Urothelium cell line (cell line): Measurements from ENCODE around the gene CREBZF.
A peak's percentile ranks its signal among the peaks of the same experiment; 100 is the strongest.
"Not testable (repeated sequence)": the region's sequence is repeated elsewhere in the genome, so short reads cannot be mapped to it uniquely, and the experiment has no call there.

Source experiments
- DNase-seq: peaks from one replicate; pipeline ENCODE4 v3.0.0; 2011; ENCODE audit warnings: low spot score, mixed read lengths
- FAIRE-seq: peaks from 2 replicates; lab custom pipeline; 2011; peaks lifted over from hg19 to GRCh38; lab: Jason Lieb, UNC

CREBZF gene

GRCh38 chr11:85672105-85672902 is 7.4 kb upstream of the CREBZF start:
- DNase-seq (no peak), FAIRE-seq (no peak)

GRCh38 chr11:85670949-85671663 is 6.2 kb upstream of the CREBZF start:
- FAIRE-seq, DNase-seq: not testable (repeated sequence)

GRCh38 chr11:85668157-85668556 is 3.2 kb upstream of the CREBZF start:
- no peak for FAIRE-seq
- DNase-seq: no peak

- DNase-seq (no peak), FAIRE-seq (no peak)
These were observed 1.8 kb upstream of the CREBZF start for GRCh38 chr11:85666687-85667086.

- no peak for FAIRE-seq
These were observed 804 bp upstream of the CREBZF start for GRCh38 chr11:85665733-85666132.

GRCh38 chr11:85663753-85664614 is 945 bp downstream of the CREBZF start:
- no peak for FAIRE-seq
- DNase-seq: peak; percentile 76

More at GRCh38 chr11:85665733-85666132, 804 bp upstream of the CREBZF start:
- no peak for DNase-seq

GRCh38 chr11:85663080-85663752 is 1.7 kb downstream of the CREBZF start:
- DNase-seq (no peak), FAIRE-seq (no peak)

- FAIRE-seq: no peak
- DNase-seq: no peak
These were observed 2.8 kb downstream of the CREBZF start for GRCh38 chr11:85661972-85662664.

- no peak for FAIRE-seq
These were observed 6.7 kb downstream of the CREBZF start for GRCh38 chr11:85658180-85658579.

GRCh38 chr11:85656777-85657176 is 8.2 kb downstream of the CREBZF start:
- DNase-seq: no peak
- FAIRE-seq: no peak

More at GRCh38 chr11:85658180-85658579, 6.7 kb downstream of the CREBZF start:
- no peak for DNase-seq

GRCh38 chr11:85654343-85654742 is 10.6 kb downstream of the CREBZF start:
- DNase-seq, FAIRE-seq: not testable (repeated sequence)

- FAIRE-seq: no peak
- DNase-seq: no peak
These were observed 12.0 kb downstream of the CREBZF start for GRCh38 chr11:85652786-85653447.

GRCh38 chr11:85651118-85651517 is 13.8 kb downstream of the CREBZF start:
- DNase-seq (no peak), FAIRE-seq (no peak)

- DNase-seq (peak; percentile 92), FAIRE-seq (peak; percentile 94)
These were observed 17.2 kb downstream of the CREBZF start, which contains the start of gene TMEM126A for GRCh38 chr11:85647604-85648299. TMEM126A (plus strand) TSS chr11:85647967; CDS start chr11:85650256, 2,289 bp downstream.

- no peak for FAIRE-seq
- DNase-seq: no peak
These were observed 17.9 kb downstream of the CREBZF start for GRCh38 chr11:85647078-85647477.

- FAIRE-seq (no peak), DNase-seq (no peak)
These were observed 21.7 kb downstream of the CREBZF start for GRCh38 chr11:85643191-85643614.

- FAIRE-seq (no peak), DNase-seq (no peak)
These were observed 30.2 kb downstream of the CREBZF start for GRCh38 chr11:85634747-85635146.

- FAIRE-seq (no peak), DNase-seq (no peak)
These were observed 36.1 kb downstream of the CREBZF start for GRCh38 chr11:85628771-85629341.
